Common myeloid progenitor, CD34-positive (primary cell): ENCODE measurements around the gene C2orf42.
A peak's percentile ranks its signal among the peaks of the same experiment; 100 is the strongest.

ENCODE experiments used
- CTCF ChIA-PET: fragments of 350-600 bp; sonication (Branson Sonifier 250); formaldehyde crosslinking; loops from one replicate; lab custom pipeline; 2021; ENCODE audit warnings: antibody characterized with exemption; lab: Charles Lee
- POLR2A ChIA-PET: fragments of 350-600 bp; sonication (Branson Sonifier 250); formaldehyde crosslinking; loops from one replicate; lab custom pipeline; 2021; ENCODE audit warnings: antibody characterized with exemption; lab: Charles Lee
- DNase-seq, 3 donors: peaks; one replicate each; pipeline versions ENCODE4 v3.0.0 to v3.0.0-alpha.2; 2013
- H3K27ac ChIP-seq, 2 experiments: 1 replicate in 1 of 2; 2 replicates in 1 of 2; pipeline ENCODE4 v1.7.0; 2013; ENCODE audit warnings: inconsistent platforms in 2 of 2, low read length in 2 of 2, mild to moderate bottlenecking in 2 of 2, low read depth in 1 of 2, moderate library complexity in 1 of 2; ENCODE audit not compliant: severe bottlenecking in 2 of 2, insufficient read depth in 1 of 2, poor library complexity in 1 of 2
- H3K27me3 ChIP-seq, 5 experiments: replicated peaks in 2 of 5; 1 replicate in 3 of 5; 2 replicates in 2 of 5; pipeline versions ENCODE4 v1.6.1 to v1.7.0; 2013; ENCODE audit warnings: low read length in 4 of 5, mild to moderate bottlenecking in 2 of 5, moderate library complexity in 2 of 5, inconsistent platforms in 1 of 5; ENCODE audit not compliant: insufficient read depth in 5 of 5, control insufficient read depth in 4 of 5
- H3K36me3 ChIP-seq, 4 experiments: 1 replicate in 2 of 4; 2 replicates in 2 of 4; pipeline versions ENCODE4 v1.6.1 to v1.7.0; 2013; ENCODE audit warnings: low read length in 3 of 4, control low read depth in 1 of 4, mild to moderate bottlenecking in 1 of 4; ENCODE audit not compliant: control insufficient read depth in 4 of 4, insufficient read depth in 4 of 4
- H3K4me1 ChIP-seq, 4 experiments: 1 replicate in 3 of 4; 2 replicates in 1 of 4; pipeline versions ENCODE4 v1.6.1 to v1.7.1; 2013; ENCODE audit warnings: low read length in 3 of 4, mild to moderate bottlenecking in 3 of 4, control low read depth in 1 of 4, inconsistent platforms in 1 of 4, moderate library complexity in 1 of 4; ENCODE audit not compliant: control insufficient read depth in 4 of 4, insufficient read depth in 4 of 4; ENCODE audit errors: control extremely low read depth in 1 of 4
- H3K4me3 ChIP-seq, 7 experiments: 1 replicate in 4 of 7; 2 replicates in 3 of 7; pipeline versions ENCODE4 v1.5.1 to v1.7.0; 2013; ENCODE audit warnings: mild to moderate bottlenecking in 7 of 7, low read length in 6 of 7, moderate library complexity in 6 of 7, inconsistent platforms in 2 of 7, low read depth in 2 of 7, control low read depth in 1 of 7; ENCODE audit not compliant: insufficient read depth in 4 of 7, control insufficient read depth in 1 of 7; ENCODE audit errors: extremely low read depth in 1 of 7
- H3K9me3 ChIP-seq, 5 experiments: 1 replicate in 4 of 5; 2 replicates in 1 of 5; pipeline versions ENCODE4 v1.6.1 to v1.7.1; 2013; ENCODE audit warnings: low read length in 4 of 5, mild to moderate bottlenecking in 2 of 5, inconsistent platforms in 1 of 5, low read depth in 1 of 5, moderate library complexity in 1 of 5; ENCODE audit not compliant: control insufficient read depth in 4 of 5, insufficient read depth in 2 of 5; ENCODE audit errors: control extremely low read depth in 1 of 5
- WGBS: methylation state at CpG from one replicate; pipeline ENCODE4 v1.1.5; 2013; ENCODE audit not compliant: insufficient coverage; 5-methylcytosine and 5-hydroxymethylcytosine counted together

C2orf42 gene

DNA sequence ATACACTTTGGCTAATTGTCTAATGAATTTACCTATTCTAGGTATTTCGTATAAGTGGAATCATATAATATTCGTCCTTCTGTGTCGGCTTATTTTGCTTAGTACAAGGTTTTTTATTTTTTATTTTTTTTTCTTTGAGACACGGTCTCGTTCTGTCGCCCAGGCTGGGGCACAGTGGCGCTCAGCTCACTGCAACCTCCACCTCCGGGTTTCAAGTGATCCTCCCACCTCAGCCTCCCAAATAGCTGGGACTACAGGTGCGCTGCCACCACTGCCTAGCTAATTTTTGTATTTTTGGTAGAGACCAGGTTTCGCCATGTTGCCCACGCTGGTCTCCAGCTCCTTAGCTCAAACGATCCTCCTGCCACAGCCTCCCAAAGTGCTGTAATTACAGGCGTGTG, 65.3 kb downstream of the C2orf42 start:
- CTCF ChIA-PET, result interaction anchor here (1.3 to 3.6 kb wide), 5 partner anchors 10 to 31 kb away, joined by 3 to 28 read pairs (median 11); no protein-coding TSS in a partner anchor
- Histone ChIP-seq H3K4me1 (peaks cover 29 to 80% (median 59%) of the 10 kb centered on the region in 4 experiments), H3K27ac (peak overlapping the region; percentile 85 to 92), H3K9me3 (no peaks in the 10 kb centered on the region), H3K36me3 (no peaks in the 10 kb centered on the region), H3K27me3 (no peaks in the 10 kb centered on the region), H3K4me3 (peak overlapping the region in 6 of 7 experiments; percentile 30 to 83 (median 71))
- POLR2A ChIA-PET, result interaction anchor here (0.7 to 2.4 kb wide), 11 partner anchors 8 to 210 kb away, joined by 3 to 12 read pairs (median 5); partner anchors contain the start of genes MXD1 and PCBP1
- no peak for DNase-seq
- WGBS, result 86% methylated on average over 9 of the region's 13 CpGs

DNA sequence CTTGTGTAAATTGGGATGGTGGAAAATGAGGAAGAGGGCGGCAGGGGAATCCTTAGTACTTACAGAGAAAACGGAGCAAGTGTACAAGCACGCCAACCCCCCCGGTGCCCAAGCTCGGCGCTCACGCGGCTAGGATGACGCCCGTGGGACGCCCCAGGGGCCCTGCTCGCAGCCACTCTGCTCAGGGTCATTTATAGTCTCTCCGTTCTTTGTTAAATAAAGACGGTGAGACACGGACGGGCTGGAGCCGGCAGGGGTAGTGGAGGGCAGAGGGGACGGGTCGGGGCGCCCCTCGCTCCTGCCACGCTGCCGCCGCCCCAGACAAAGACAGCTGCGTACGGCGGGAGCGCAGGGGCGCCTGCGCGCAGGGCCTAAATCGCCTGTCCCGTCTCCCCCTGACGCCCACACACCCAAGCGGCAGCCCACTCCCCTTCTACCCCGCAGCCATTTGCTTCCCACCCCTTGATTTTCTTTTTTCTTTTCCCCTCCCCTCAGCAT, 65.8 kb downstream of the C2orf42 start:
- under 1% methylated on average over 23 of the region's 36 CpGs for WGBS
- CTCF ChIA-PET, result interaction anchor here (1.0 to 4.3 kb wide), 9 partner anchors 8 to 36 kb away, joined by 3 to 28 read pairs (median 11); no protein-coding TSS in a partner anchor
- no peaks in the 10 kb centered on the region for H3K36me3 ChIP-seq
- peak; percentile 69 to 84 (median 80) for DNase-seq
- no peaks in the 10 kb centered on the region for H3K9me3 ChIP-seq
- peak overlapping the region; percentile 85 to 92 for H3K27ac ChIP-seq
- POLR2A ChIA-PET, result interaction anchor here (0.7 to 2.4 kb wide), 11 partner anchors 9 to 209 kb away, joined by 3 to 13 read pairs (median 6); partner anchors contain the start of gene PCBP1
- H3K4me3 ChIP-seq, result peak overlapping the region; percentile 30 to 83 (median 70)
- H3K4me1 ChIP-seq, result peaks cover 29 to 80% (median 59%) of the 10 kb centered on the region in 4 experiments
- no peaks in the 10 kb centered on the region for H3K27me3 ChIP-seq

DNA sequence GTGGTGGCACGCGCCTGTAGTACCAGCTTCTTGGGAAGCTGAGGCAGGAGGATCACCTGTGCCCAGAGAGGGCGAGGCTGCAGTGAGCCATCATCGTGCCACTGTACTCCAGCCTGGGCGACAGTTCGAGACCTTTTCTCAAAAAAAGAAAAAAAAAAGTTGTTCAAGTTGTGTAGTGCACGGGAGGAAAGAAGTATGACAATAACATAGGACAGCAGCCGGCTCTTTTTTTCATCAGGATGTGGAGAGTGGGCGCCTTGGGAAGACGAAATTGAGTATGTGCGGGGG, 67.0 kb downstream of the C2orf42 start:
- H3K27ac ChIP-seq, result peak overlapping the region; percentile 85 to 92
- H3K27me3 ChIP-seq, result no peaks in the 10 kb centered on the region
- WGBS, result 34% methylated on average over 11 of the region's 11 CpGs
- CTCF ChIA-PET, result interaction anchor here (0.6 to 4.3 kb wide), 16 partner anchors 8 to 210 kb away, joined by 3 to 28 read pairs (median 5); no protein-coding TSS in a partner anchor
- peak overlapping the region in 4 of 7 experiments; percentile 70 to 83 (median 72) for H3K4me3 ChIP-seq
- POLR2A ChIA-PET, result interaction anchor here (0.6 to 2.4 kb wide), 10 partner anchors 8 to 38 kb away, joined by 3 to 13 read pairs (median 6); partner anchors contain the start of gene PCBP1
- no peaks in the 10 kb centered on the region for H3K36me3 ChIP-seq
- peaks cover 30 to 84% (median 62%) of the 10 kb centered on the region in 4 experiments for H3K4me1 ChIP-seq
- no peaks in the 10 kb centered on the region for H3K9me3 ChIP-seq
- no peak for DNase-seq

DNA sequence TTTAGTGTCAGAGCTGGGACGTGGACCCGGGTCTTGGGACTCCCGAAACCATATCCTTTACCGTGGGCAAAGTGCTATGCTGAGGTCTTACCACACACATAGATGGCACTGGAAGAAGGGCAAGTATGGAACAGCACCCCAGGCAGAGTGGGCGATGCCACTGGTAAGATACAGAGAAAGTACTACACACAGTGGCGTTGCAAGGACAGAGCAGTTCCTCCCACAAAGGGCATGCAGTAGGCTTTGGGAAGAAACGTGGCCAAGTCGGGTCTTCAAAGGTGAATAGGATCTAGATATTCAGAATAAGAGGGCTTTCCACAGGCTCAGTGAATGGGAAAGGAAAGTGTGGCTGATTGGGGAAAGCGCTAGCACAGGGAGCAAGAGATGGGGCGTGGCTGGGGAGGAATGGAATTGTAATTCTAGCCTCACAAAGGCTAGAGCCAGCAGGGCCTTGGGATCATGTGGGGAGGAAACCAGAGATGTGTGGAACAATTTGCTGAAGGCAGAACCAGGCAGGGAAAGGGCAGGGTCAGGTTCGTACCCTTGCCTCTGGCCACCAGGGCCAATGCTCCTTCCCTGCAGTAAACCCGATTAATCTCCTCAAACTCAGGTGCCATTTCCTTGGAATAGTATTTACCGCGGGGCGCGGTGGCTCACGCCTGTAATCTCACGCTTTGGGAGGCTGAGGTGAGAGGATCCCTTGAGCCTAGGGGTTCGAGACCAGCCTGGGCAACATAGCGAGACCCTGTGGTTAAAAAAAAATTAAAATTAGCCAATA, 67.6 kb downstream of the C2orf42 start:
- WGBS, result 80% methylated on average over 19 of the region's 20 CpGs
- POLR2A ChIA-PET, result interaction anchor here (0.7 to 2.4 kb wide), 9 partner anchors 7 to 37 kb away, joined by 3 to 13 read pairs (median 5); no protein-coding TSS in a partner anchor
- Histone ChIP-seq H3K4me3 (peak overlapping the region in 2 of 7 experiments; percentile 72 to 83), H3K27ac (peak overlapping the region in 1 of 2 experiments; percentile 92), H3K4me1 (peaks cover 31 to 84% (median 61%) of the 10 kb centered on the region in 4 experiments), H3K36me3 (no peaks in the 10 kb centered on the region), H3K27me3 (no peaks in the 10 kb centered on the region), H3K9me3 (no peaks in the 10 kb centered on the region)
- DNase-seq, result peak in 2 of 3 donors; percentile 33 to 48
- CTCF ChIA-PET, result interaction anchor here (0.6 to 4.3 kb wide), 16 partner anchors 8 to 61 kb away, joined by 3 to 28 read pairs (median 6); no protein-coding TSS in a partner anchor

DNA sequence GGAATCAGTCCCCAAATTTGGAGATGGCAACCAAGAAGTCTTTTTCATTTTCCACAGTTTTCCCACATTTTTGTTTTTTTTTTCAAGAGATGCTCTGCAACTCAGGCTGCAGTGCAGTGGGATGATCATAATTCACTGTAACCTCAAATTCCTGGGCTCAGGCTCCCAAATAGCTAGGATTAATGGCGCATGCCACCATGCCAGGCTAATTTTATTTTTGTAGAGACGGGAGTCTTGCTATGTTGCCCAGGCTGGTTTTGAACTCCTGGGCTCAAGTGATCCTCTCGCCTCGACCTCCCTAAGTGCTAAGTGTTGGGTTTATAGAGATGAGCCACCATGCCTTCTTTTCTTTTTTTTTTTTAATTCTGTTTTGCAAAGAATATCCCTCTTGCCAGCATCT, 68.3 kb downstream of the C2orf42 start:
- Histone ChIP-seq H3K4me1 (peaks cover 23 to 80% (median 54%) of the 10 kb centered on the region in 4 experiments), H3K27ac (no peak overlapping the region), H3K4me3 (no peak overlapping the region), H3K27me3 (no peaks in the 10 kb centered on the region), H3K36me3 (no peaks in the 10 kb centered on the region), H3K9me3 (no peaks in the 10 kb centered on the region)
- 86% methylated on average over 2 of the region's 4 CpGs for whole genome bisulfite sequencing
- POLR2A ChIA-PET, result interaction anchor here (1.0 to 1.3 kb wide), 2 partner anchors 11 to 27 kb away, joined by 3 to 4 read pairs; no protein-coding TSS in a partner anchor
- CTCF ChIA-PET, result interaction anchor here (0.8 to 4.3 kb wide), 9 partner anchors 9 to 558 kb away, joined by 3 to 28 read pairs (median 6); no protein-coding TSS in a partner anchor
- no peak for DNase-seq

DNA sequence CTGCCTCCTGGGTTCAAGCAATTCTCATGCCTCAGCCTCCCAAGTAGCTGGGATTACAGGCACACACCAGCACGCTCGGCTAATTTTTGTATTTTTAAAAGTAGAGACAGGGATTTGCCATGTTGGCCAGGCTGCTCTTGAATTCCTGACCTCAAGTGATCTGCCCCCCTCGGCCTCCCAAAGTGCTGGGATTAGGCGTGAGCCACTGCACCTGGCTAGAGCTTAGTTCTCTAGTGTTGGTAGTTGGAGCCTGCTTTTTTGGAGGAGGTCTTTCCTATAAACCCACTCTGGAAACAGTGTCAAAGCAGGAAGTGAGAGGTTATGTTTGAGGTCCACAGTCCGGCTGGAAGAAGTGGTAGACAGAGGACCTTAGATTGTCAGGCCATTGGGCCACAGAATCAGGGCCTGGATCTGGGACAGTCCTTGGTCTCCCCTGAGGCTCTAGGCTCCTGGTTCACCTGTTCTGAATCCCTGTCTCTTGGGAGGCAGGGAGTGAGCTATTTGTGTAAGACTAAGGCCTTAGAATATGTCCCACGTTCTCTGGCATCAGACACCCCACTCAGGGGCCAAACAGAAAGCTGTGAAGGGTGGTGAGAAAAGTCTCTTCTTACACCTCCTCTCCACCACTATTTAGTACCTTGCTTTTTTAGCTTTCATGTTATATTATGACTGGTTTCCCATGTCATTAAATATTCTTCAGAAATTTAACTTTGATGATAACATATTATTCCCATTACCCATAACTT, 69.0 kb downstream of the C2orf42 start:
- WGBS, result 72% methylated on average over 3 of the region's 6 CpGs
- Histone ChIP-seq H3K36me3 (no peaks in the 10 kb centered on the region), H3K4me3 (no peak overlapping the region), H3K27ac (peak overlapping the region; percentile 0 to 61), H3K9me3 (no peaks in the 10 kb centered on the region), H3K4me1 (peaks cover 21 to 79% (median 47%) of the 10 kb centered on the region in 4 experiments), H3K27me3 (no peaks in the 10 kb centered on the region)
- CTCF ChIA-PET, result interaction anchor here (0.8 to 4.3 kb wide), 10 partner anchors 9 to 557 kb away, joined by 3 to 28 read pairs (median 6); no protein-coding TSS in a partner anchor
- POLR2A ChIA-PET, result interaction anchor here (1.0 to 1.3 kb wide), 2 partner anchors 12 to 27 kb away, joined by 3 to 4 read pairs; no protein-coding TSS in a partner anchor
- DNase-seq, result no peak
